Stimulated activated CD8-positive, alpha-beta memory T cell treated with anti-CD3 and anti-CD28 coated beads, Interleukin-15, amount 100 ng/mL, for 1 hour (primary cell): ENCODE measurements around the gene SPP2.

ENCODE experiments used
- DNase-seq: peaks from one replicate; pipeline ENCODE4 v3.0.0-alpha.2; 2020; ENCODE audit warnings: low read depth

The SPP2 gene

GRCh38 chr2:234050455-234051135, at the start of gene SPP2:
TSS of gene SPP2 (plus strand) at chr2:234050702. CDS start at chr2:234050787, 85 bp downstream.
- no peak for DNase-seq

- DNase-seq, result no peak
These were observed 48.9 kb upstream of the SPP2 start for GRCh38 chr2:234001380-234002160.

GRCh38 chr2:234002281-234002680, 48.2 kb upstream of the SPP2 start:
- DNase-seq, result no peak

GRCh38 chr2:234003972-234004617, 46.4 kb upstream of the SPP2 start:
- DNase-seq, result no peak

GRCh38 chr2:234005126-234005525, 45.4 kb upstream of the SPP2 start:
- DNase-seq, result no peak

- no peak for DNase-seq
These were observed 44.0 kb upstream of the SPP2 start for GRCh38 chr2:234006501-234006900.

- no peak for DNase-seq
These were observed 36.1 kb upstream of the SPP2 start for GRCh38 chr2:234014427-234014826.

- no peak for DNase-seq
These were observed 34.6 kb upstream of the SPP2 start for GRCh38 chr2:234015861-234016260.

GRCh38 chr2:234019896-234020295, 30.6 kb upstream of the SPP2 start:
- no peak for DNase-seq

GRCh38 chr2:234020332-234020731, 30.2 kb upstream of the SPP2 start:
- DNase-seq, result no peak

GRCh38 chr2:234022424-234022823, 28.1 kb upstream of the SPP2 start:
- no peak for DNase-seq

GRCh38 chr2:234024304-234024703, 26.2 kb upstream of the SPP2 start:
- DNase-seq, result no peak

- DNase-seq, result no peak
These were observed 25.0 kb upstream of the SPP2 start for GRCh38 chr2:234025466-234025865.

- no peak for DNase-seq
These were observed 24.6 kb upstream of the SPP2 start for GRCh38 chr2:234025891-234026401.

- DNase-seq, result no peak
These were observed 23.7 kb upstream of the SPP2 start for GRCh38 chr2:234026693-234027254.

- no peak for DNase-seq
These were observed 22.9 kb upstream of the SPP2 start for GRCh38 chr2:234027641-234028040.

- DNase-seq, result no peak
These were observed 21.3 kb upstream of the SPP2 start for GRCh38 chr2:234029150-234029733.

GRCh38 chr2:234031207-234031606, 19.3 kb upstream of the SPP2 start:
- no peak for DNase-seq

GRCh38 chr2:234032279-234032856, 18.1 kb upstream of the SPP2 start:
- no peak for DNase-seq

GRCh38 chr2:234033174-234033573, 17.3 kb upstream of the SPP2 start:
- no peak for DNase-seq

- DNase-seq, result no peak
These were observed 16.6 kb upstream of the SPP2 start for GRCh38 chr2:234033885-234034284.
